GM12892 (cell line): Measurements from ENCODE around the gene COMMD10.
"Not testable (repeated sequence)": the region's sequence is repeated elsewhere in the genome, so short reads cannot be mapped to it uniquely, and the experiment has no call there.

Experiments
- POLR2A ChIP-seq: IDR thresholded peaks from 2 replicates; pipeline ENCODE4 v1.6.1; 2011; ENCODE audit warnings: low read depth, low read length, control low read depth
- POLR2AphosphoS5 ChIP-seq: IDR thresholded peaks from 2 replicates; pipeline ENCODE4 v1.6.1; 2011; ENCODE audit warnings: low read depth, low read length, control low read depth
- TAF1 ChIP-seq: IDR thresholded peaks from 2 replicates; pipeline ENCODE4 v1.6.1; 2011; ENCODE audit warnings: low read depth, mild to moderate bottlenecking, control low read depth, low read length, borderline replicate concordance

DNA sequence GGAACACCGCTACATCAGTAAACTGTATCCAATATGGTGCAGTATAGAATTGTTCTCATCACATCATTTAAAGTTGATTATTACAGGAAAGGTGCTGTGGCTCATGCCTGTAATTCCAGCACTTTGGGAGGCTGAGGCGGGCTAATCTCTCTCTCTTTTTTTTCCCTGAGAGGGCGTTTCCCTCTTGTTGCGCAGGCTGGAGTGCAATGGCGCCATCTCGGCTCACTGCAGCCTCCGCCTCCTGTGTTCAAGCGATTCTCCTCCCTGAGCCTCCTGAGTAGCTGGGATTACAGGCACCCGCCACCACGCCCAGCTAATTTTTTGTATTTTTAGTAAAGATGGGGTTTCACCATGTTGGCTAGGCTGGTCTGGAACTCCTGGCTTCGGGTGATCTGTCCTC, 1.5 kb downstream of the COMMD10 start:
- not testable (repeated sequence) for TF ChIP-seq TAF1, POLR2AphosphoS5, POLR2A
